NCI-H526 (cell line): ENCODE results near the gene LHPP.
"Not testable (repeated sequence)": the region's sequence is repeated elsewhere in the genome, so short reads cannot be mapped to it uniquely, and the experiment has no call there.

ENCODE experiments used
- DNase-seq, 2 experiments: peaks; one replicate each; lab custom pipeline; 2025; lab: John Stamatoyannopoulos, UW

LHPP gene, protein sequence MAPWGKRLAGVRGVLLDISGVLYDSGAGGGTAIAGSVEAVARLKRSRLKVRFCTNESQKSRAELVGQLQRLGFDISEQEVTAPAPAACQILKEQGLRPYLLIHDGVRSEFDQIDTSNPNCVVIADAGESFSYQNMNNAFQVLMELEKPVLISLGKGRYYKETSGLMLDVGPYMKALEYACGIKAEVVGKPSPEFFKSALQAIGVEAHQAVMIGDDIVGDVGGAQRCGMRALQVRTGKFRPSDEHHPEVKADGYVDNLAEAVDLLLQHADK

DNA sequence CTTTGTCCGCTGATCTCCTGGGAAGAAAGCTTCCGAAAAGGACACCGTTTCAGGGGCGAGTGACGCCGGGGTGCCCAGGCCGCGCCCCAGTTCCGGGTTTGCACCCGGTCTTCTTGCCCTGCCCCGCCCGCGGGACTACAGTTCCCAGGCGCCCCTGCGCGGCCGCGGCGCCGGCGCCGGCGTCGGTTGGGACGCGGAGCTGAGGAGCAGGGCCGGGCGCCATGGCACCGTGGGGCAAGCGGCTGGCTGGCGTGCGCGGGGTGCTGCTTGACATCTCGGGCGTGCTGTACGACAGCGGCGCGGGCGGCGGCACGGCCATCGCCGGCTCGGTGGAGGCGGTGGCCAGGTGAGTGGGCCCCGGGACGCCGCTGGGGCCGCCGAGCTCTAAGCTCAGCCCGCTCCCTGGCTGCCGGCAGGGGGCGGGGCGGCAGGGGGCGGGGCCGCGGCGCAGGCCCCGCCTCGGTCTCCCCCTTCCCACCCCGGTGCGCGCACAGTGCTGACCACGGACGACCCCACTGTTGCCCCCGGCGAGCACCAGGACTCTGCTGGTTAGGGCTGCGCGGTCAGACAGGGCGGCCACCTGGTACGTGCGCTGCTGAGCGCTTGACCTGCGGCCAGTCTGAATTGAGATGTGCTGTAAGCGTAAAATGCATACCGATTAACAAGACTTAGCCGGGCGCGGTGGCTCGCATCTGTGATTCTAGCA lies at the start of gene LHPP:
TSS of gene LHPP (plus strand) at position 182 of the 706 bp plus-strand sequence. CDS start at position 222, 40 bp downstream.
- DNase-seq, result peak; percentile 7 to 79

DNA sequence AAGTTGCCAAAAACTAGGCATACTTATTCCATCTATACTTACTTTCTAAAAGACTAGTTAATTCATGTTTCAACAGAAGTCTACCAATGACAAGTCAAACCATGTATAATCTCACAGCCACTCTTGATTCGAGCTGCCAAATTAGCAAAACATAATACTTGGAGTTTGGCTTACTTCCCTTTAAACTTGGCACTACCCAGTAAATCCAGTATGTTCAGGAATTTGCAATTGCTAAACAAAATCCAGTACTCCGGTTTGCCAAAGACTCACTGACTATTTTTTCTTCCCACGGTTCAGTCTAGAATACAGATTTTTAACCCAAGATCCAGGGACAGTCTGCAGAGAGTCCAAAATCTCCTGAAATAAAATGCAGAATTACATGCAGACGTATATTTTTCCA lies 47.5 kb upstream of the LHPP start:
- no peak for DNase-seq

DNA sequence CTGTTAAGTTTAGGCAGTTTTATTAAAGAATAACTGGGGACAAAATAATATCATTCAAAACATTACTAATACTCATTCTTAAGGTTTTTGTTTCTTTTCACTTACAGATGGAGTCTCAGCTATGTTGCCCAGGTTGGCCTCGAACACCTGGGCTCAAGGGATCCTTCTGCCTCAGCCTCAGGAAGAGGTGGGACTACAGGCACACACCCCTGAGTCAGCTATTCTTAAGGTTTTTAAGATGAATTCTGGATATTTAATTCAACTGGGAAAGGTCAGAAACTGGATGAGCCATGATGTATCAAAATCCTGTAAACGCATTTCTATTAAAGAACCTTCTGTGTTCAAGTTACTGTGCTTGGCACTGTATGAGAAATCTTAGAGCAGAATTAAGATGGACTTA lies 46.4 kb upstream of the LHPP start:
- DNase-seq, result no peak

GRCh38 chr10:124416733-124417132 lies 44.9 kb upstream of the LHPP start:
- no peak for DNase-seq

- peak in 1 of 2 experiments; percentile 63 for DNase-seq
Observed at GRCh38 chr10:124417895-124418725, 43.5 kb upstream of the LHPP start.

DNA sequence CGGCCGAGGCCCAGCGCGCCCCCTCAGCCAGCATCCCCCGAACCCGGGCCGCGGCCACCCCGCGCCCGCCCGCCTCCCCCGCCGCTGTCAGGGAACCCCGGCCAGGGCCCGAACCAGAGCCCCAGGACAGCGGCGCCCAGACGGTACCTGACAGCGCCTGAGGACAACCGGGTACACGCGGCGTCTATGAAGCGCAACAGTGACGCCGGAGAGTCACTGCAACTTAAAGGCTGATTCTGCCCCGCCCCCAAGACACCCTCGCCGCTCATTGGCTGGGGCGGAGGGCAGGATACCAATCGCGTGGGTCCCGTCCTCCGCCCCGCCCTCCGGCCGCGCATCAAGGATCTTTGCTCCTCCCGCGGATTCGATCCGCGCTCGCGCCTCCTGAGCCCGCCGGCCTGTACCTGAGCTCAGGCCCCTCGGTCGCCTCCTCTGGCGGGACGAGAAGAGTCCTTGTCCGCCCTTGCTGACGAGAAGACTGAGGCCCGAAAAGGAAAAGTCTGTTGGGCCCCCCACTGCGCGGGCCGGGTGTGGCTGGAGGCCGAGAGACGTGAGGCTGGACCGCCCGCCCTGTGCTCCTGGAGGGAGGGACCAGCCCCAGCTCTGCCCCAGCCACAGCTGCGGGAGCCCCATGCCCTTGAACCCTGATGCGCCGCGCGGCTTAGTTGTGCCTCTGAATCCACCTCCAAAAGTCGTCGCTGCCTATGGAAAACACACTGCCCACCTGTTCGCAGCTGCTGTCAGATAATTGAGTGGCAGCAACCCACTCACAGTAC lies 42.7 kb upstream of the LHPP start, which contains the start of gene OAT:
TSS of gene OAT (minus strand) at position 198 of the 776 bp plus-strand sequence. CDS start 6,752 bp downstream, outside the sequence.
- DNase-seq, result peak; percentile 90 to 98

DNA sequence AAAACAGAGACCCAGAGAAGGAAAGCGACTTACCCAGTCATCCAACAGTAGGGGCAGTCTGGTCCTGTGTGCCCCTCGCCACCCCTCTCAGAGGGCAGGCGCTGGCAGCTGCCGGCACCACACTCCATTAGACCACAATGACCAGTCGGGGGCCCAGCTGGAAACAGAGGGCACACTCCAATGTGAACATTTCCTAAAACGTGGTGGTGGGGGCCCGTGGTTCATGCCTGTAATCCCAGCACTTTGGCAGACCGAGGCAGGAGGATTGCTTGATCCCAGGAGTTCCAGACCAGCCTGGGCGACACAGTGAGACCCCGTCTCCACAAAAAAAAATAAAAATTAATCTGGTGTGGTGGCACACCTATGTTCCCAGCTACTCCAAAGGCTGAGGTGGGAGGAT lies 42.0 kb upstream of the LHPP start:
- no peak for DNase-seq

DNA sequence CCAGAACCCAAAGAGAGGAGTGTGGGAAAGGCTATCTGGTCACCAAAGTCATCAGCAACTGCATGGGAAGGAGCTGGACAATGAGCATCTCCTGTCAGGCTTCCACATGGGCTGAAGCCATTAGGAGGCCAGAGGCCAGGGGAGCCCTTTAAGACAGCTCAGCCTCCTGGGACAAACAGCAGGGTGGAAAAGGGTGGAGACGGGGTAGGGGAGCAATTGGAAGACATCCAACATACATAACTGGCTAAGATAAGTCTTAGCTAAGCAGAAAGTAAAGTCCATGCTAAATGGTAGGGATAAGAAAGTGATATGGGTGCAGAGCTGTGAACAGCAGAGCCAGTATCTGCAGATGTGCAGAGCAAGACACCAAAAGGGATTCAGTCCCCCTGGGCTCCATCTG lies 41.4 kb upstream of the LHPP start:
- no peak for DNase-seq

GRCh38 chr10:124422742-124423141 lies 38.9 kb upstream of the LHPP start:
- no peak for DNase-seq

GRCh38 chr10:124423813-124424212 lies 37.8 kb upstream of the LHPP start:
- DNase-seq, result no peak

DNA sequence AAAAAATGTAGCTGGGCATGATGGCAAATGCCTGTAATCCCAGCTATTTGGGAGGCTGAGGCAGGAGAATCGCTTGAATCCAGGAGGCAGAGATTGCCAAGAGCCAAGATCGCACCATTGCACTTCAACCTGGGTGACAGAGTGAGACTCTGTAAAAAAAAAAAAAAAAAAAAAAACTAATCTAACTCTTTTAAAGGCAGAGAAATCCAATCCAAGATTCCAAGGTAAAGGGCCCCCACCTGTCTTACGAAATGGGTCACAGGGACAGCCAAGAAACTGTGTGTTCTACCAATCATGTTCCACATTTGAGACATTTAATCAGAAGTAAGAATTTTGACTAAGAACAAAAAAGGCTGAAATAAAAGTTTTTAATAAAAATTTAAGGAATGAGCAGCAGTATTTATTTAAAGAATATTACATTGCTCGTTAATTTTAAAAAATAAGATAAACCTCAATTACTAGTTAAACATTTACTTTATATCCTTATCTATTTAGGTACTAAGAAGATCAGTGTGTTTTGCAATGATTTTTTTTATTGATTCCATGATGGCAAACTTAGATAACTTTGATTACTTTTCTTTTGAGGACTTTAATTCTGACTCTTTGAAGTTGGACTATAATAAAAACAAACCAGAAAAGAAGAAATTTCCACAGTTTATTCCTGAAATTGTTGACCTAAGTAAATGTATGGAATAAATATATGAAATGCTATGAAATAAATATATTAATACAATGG lies 36.2 kb upstream of the LHPP start:
- no peak for DNase-seq

DNA sequence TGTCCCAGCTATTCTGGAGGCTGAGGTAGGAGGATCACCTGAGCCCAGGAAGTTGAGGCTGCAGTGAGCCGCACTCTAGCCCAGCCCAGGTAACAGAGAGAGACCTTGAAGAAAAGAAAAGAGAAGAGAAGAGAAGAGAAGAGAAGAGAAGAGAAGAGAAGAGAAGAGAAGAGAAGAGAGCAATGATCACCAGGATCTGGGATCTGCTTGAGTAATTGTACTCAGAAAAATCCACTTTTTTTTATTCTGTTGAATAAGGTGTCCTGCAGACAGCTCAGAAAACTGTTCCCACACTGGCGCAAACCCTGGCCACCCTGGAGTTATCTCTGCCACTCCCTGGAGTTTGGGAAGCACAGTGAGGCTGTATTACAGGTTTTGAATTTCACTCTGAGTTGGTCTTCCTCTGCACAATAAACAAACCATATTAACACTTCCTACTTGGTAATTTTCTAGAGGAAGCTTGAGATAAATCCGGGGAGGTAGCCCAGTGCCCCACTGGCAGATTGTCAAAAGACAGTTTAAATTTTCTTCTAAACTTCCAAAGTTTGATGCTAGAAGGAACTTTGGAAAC lies 33.3 kb upstream of the LHPP start:
- no peak for DNase-seq

GRCh38 chr10:124429576-124429975 lies 32.0 kb upstream of the LHPP start:
- no peak for DNase-seq

- no peak for DNase-seq
Observed at GRCh38 chr10:124430077-124430476, 31.5 kb upstream of the LHPP start.

DNA sequence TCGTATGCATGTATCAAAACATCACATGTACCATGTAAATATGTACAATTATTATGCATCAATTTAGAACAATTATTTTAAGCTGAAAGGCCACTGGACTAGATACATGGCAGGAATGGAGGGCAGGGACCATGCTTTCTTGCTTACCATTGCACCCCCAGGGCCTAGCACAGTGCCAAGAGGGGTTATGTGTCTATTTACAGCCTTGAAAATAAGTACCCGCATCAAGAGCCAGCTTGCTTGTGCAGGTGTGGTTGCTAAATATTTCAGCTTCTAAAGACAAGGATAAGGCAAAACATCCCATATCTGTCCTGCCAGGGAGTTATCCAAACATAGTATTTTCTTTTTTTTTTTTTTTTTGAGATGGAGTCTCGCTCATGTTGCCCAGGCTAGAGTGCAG lies 28.2 kb upstream of the LHPP start:
- DNase-seq, result no peak

DNA sequence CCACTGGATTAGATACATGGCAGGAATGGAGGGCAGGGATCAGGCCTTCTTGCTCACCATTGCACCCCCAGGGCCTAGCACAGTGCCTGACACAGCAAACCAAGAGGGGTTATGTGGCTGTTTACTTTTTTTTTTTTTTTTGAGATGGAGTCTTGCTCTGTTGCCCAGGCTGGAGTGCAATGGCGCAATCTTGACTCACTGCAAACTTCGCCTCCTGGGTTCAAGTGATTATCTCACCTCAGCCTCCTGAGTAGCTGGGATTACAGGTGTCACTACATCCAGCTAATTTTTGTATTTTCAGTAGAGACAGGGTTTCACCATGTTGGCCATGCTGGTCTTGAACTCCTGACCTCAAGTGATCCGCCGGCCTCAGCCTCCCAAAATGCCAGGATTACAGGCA lies 25.9 kb upstream of the LHPP start:
- DNase-seq, result not testable (repeated sequence)

- no peak for DNase-seq
Observed at GRCh38 chr10:124436191-124436638, 25.4 kb upstream of the LHPP start.

DNA sequence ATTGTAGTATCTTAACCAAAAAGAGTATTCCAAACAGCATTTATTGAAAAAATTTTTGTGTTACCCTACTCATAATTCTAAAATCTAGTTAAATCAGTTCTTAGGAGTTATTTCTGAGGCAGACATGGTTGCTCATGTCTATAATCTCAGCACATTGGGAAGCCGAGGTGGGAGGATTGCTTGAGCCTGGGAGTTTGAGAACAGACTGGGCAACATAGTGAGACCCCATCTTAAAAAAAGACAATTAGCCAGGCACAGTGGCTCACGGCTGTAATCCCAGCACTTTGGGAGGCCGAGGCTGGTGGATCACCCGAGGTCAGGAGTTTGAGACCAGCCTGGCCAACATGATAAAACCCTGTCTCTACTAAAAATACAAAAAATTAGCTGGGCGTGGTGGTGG lies 19.9 kb upstream of the LHPP start:
- DNase-seq, result not testable (repeated sequence)

- DNase-seq, result no peak
Observed at GRCh38 chr10:124446830-124447750, 14.5 kb upstream of the LHPP start.
